ENCODE measurements around the gene PIGK.

- TF ChIP-seq, protein P1, sequence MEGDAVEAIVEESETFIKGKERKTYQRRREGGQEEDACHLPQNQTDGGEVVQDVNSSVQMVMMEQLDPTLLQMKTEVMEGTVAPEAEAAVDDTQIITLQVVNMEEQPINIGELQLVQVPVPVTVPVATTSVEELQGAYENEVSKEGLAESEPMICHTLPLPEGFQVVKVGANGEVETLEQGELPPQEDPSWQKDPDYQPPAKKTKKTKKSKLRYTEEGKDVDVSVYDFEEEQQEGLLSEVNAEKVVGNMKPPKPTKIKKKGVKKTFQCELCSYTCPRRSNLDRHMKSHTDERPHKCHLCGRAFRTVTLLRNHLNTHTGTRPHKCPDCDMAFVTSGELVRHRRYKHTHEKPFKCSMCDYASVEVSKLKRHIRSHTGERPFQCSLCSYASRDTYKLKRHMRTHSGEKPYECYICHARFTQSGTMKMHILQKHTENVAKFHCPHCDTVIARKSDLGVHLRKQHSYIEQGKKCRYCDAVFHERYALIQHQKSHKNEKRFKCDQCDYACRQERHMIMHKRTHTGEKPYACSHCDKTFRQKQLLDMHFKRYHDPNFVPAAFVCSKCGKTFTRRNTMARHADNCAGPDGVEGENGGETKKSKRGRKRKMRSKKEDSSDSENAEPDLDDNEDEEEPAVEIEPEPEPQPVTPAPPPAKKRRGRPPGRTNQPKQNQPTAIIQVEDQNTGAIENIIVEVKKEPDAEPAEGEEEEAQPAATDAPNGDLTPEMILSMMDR (IDR thresholded peaks at IDR 0.05), result no peak
- no peak for TF ChIP-seq POLR2A (IDR thresholded peaks at IDR 0.05)
Observed at GRCh38 chr1:77076759-77077158, 142.5 kb downstream of the PIGK start.
